ENCODE measurements around the gene NR2F2.

DNA sequence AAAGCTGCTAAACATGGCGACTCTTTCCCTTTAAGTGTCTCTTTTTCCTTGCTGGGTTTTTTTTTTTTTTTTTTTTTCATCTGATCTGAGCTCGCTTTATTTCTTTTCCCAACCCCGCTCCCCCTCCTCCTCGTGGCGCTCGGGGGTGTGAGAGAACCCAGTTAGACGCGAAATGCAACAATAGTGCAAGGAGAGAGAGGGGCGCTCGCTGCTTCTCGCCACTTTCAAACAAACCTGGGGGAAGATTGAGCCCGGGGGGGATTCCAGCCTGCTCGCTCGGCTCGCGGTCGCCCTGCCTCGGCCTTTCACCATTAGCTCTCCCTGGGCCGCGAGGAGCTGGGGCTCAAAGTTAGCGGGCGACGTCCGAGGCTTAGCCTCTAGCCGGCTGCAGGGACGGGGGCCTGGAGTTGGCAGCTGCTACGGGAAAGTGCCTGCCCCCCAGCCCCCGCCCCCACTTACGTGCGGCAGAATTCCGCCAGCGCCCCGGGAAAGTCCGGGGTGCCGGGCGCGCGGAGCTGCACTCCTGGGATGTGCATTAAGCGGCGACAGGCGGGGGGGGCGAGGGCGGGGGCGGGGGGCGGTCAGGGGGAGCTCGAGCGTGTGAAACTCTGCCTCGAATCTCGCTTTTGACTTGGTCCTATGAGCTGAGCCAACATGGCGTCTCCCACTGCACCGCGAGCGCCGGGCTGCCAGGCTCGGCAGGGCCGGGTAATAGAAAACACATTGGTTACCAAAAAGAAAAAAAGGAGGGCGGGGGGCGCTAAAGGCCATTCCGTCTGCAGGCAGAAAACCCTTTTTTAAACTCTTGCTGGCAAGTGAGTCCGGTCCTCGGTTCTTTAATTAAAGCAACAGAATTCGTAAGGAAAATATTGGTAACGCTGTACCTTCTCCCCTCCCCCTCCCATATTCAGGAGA is 10.4 kb downstream of the NR2F2 start:
- no peak for TF ChIP-seq TAF1 (IDR thresholded peaks at IDR 0.05; ENCODE audit: low read depth)
- no peak for TF ChIP-seq SMC3 (conservative IDR thresholded peaks at IDR 0.05; ENCODE audit: poor library complexity)
- no peak for TF ChIP-seq EP300 (conservative IDR thresholded peaks at IDR 0.05; ENCODE audit: poor library complexity, severe bottlenecking)

All from neural cell (in vitro differentiated cells).